IPS-15b (cell line): ENCODE results near the gene DGCR2.
"Not testable (repeated sequence)": the region's sequence is repeated elsewhere in the genome, so short reads cannot be mapped to it uniquely, and the experiment has no call there.

ENCODE experiments used
- H3K27me3 ChIP-seq: one replicate; pipeline ENCODE4 v1.6.1; 2013; ENCODE audit warnings: low read length; ENCODE audit not compliant: control insufficient read depth, insufficient read depth
- H3K36me3 ChIP-seq: one replicate; pipeline ENCODE4 v1.6.1; 2013; ENCODE audit warnings: low read length; ENCODE audit not compliant: control insufficient read depth, insufficient read depth
- H3K4me1 ChIP-seq: one replicate; pipeline ENCODE4 v1.6.1; 2013; ENCODE audit warnings: mild to moderate bottlenecking, low read length; ENCODE audit not compliant: control insufficient read depth, insufficient read depth
- H3K4me3 ChIP-seq: one replicate; pipeline ENCODE4 v1.5.1; 2013; ENCODE audit warnings: low read depth, low read length
- H3K9ac ChIP-seq: one replicate; pipeline ENCODE4 v1.6.1; 2013; ENCODE audit warnings: low read depth, mild to moderate bottlenecking, low read length
- H3K9me3 ChIP-seq: one replicate; pipeline ENCODE4 v1.6.1; 2013; ENCODE audit warnings: mild to moderate bottlenecking, low read length; ENCODE audit not compliant: control insufficient read depth, insufficient read depth

DGCR2 gene

GRCh38 chr22:19097518-19097917 lies 24.7 kb downstream of the DGCR2 start:
- no peak overlapping the region for H3K4me3 ChIP-seq
- no peaks in the 10 kb centered on the region for H3K9me3 ChIP-seq
- no peaks in the 10 kb centered on the region for H3K4me1 ChIP-seq
- no peaks in the 10 kb centered on the region for H3K27me3 ChIP-seq
- no peaks in the 10 kb centered on the region for H3K36me3 ChIP-seq
- H3K9ac ChIP-seq: no peak overlapping the region

- Histone ChIP-seq H3K4me3 (no peak overlapping the region), H3K27me3 (no peaks in the 10 kb centered on the region), H3K9me3 (no peaks in the 10 kb centered on the region)
Measured at GRCh38 chr22:19096555-19096954, 25.7 kb downstream of the DGCR2 start.

GRCh38 chr22:19094393-19094997 lies 27.7 kb downstream of the DGCR2 start:
- H3K9ac ChIP-seq: no peak overlapping the region
- H3K36me3 ChIP-seq: no peaks in the 10 kb centered on the region
- H3K27me3 ChIP-seq: no peaks in the 10 kb centered on the region
- no peak overlapping the region for H3K4me3 ChIP-seq
- no peaks in the 10 kb centered on the region for H3K4me1 ChIP-seq
- no peaks in the 10 kb centered on the region for H3K9me3 ChIP-seq

More at GRCh38 chr22:19096555-19096954, 25.7 kb downstream of the DGCR2 start:
- no peak overlapping the region for H3K9ac ChIP-seq
- no peaks in the 10 kb centered on the region for H3K36me3 ChIP-seq
- H3K4me1 ChIP-seq: no peaks in the 10 kb centered on the region

GRCh38 chr22:19092725-19093124 lies 29.5 kb downstream of the DGCR2 start:
- Histone ChIP-seq H3K27me3 (no peaks in the 10 kb centered on the region), H3K4me3 (no peak overlapping the region), H3K4me1 (no peaks in the 10 kb centered on the region), H3K9me3 (no peaks in the 10 kb centered on the region), H3K36me3 (peaks cover 4% of the 10 kb centered on the region), H3K9ac (no peak overlapping the region)

GRCh38 chr22:19090586-19091127 lies 31.6 kb downstream of the DGCR2 start:
- H3K27me3 ChIP-seq: no peaks in the 10 kb centered on the region
- peaks cover under 1% of the 10 kb centered on the region for H3K4me1 ChIP-seq
- H3K9me3 ChIP-seq: no peaks in the 10 kb centered on the region
- H3K36me3 ChIP-seq: peaks cover 4% of the 10 kb centered on the region
- H3K4me3 ChIP-seq: no peak overlapping the region
- H3K9ac ChIP-seq: no peak overlapping the region

GRCh38 chr22:19090183-19090582 lies 32.0 kb downstream of the DGCR2 start:
- H3K4me3 ChIP-seq: no peak overlapping the region
- no peaks in the 10 kb centered on the region for H3K27me3 ChIP-seq
- no peaks in the 10 kb centered on the region for H3K9me3 ChIP-seq
- peaks cover 4% of the 10 kb centered on the region for H3K36me3 ChIP-seq
- H3K9ac ChIP-seq: no peak overlapping the region
- peaks cover 6% of the 10 kb centered on the region for H3K4me1 ChIP-seq

- Histone ChIP-seq H3K36me3 (peaks cover 4% of the 10 kb centered on the region), H3K27me3 (no peaks in the 10 kb centered on the region), H3K9ac (no peak overlapping the region), H3K9me3 (no peaks in the 10 kb centered on the region), H3K4me1 (peaks cover 6% of the 10 kb centered on the region), H3K4me3 (no peak overlapping the region)
Measured at GRCh38 chr22:19088866-19089595, 33.2 kb downstream of the DGCR2 start.

- no peak overlapping the region for H3K4me3 ChIP-seq
Measured at GRCh38 chr22:19086896-19087295, 35.3 kb downstream of the DGCR2 start.

GRCh38 chr22:19086417-19086816 lies 35.8 kb downstream of the DGCR2 start:
- H3K27me3 ChIP-seq: no peaks in the 10 kb centered on the region
- H3K9me3 ChIP-seq: no peaks in the 10 kb centered on the region
- H3K36me3 ChIP-seq: peaks cover 4% of the 10 kb centered on the region
- peaks cover 6% of the 10 kb centered on the region for H3K4me1 ChIP-seq
- no peak overlapping the region for H3K4me3 ChIP-seq
- no peak overlapping the region for H3K9ac ChIP-seq

More at GRCh38 chr22:19086896-19087295, 35.3 kb downstream of the DGCR2 start:
- peaks cover 6% of the 10 kb centered on the region for H3K4me1 ChIP-seq
- H3K9me3 ChIP-seq: no peaks in the 10 kb centered on the region
- H3K9ac ChIP-seq: no peak overlapping the region
- peaks cover 4% of the 10 kb centered on the region for H3K36me3 ChIP-seq
- no peaks in the 10 kb centered on the region for H3K27me3 ChIP-seq

GRCh38 chr22:19085233-19085718 lies 36.9 kb downstream of the DGCR2 start:
- H3K27me3 ChIP-seq: no peaks in the 10 kb centered on the region
- H3K36me3 ChIP-seq: peaks cover 4% of the 10 kb centered on the region
- H3K9me3 ChIP-seq: no peaks in the 10 kb centered on the region
- no peak overlapping the region for H3K4me3 ChIP-seq
- H3K4me1 ChIP-seq: peaks cover 6% of the 10 kb centered on the region
- H3K9ac ChIP-seq: no peak overlapping the region

- not testable (repeated sequence) for H3K27me3 ChIP-seq, H3K36me3 ChIP-seq, H3K9me3 ChIP-seq, H3K9ac ChIP-seq, H3K4me3 ChIP-seq, H3K4me1 ChIP-seq
Measured at GRCh38 chr22:19084586-19084985, 37.6 kb downstream of the DGCR2 start.

GRCh38 chr22:19084126-19084525 lies 38.1 kb downstream of the DGCR2 start:
- not testable (repeated sequence) for H3K36me3 ChIP-seq, H3K4me3 ChIP-seq, H3K9ac ChIP-seq, H3K27me3 ChIP-seq, H3K9me3 ChIP-seq, H3K4me1 ChIP-seq
